Measurements from ENCODE around the gene SKP1. TPM values are rescaled to one million over a fixed set of nuclear protein-coding genes. Genes with fewer than 3 reads are reported as not detected.

The SKP1 gene
- total and polyA plus RNA-seq, 10 of the 15 experiments (the other 5 are each of a cell fraction or from before 2014, with no cell fraction given), result 100 to 1,686 (median 519) TPM

DNA sequence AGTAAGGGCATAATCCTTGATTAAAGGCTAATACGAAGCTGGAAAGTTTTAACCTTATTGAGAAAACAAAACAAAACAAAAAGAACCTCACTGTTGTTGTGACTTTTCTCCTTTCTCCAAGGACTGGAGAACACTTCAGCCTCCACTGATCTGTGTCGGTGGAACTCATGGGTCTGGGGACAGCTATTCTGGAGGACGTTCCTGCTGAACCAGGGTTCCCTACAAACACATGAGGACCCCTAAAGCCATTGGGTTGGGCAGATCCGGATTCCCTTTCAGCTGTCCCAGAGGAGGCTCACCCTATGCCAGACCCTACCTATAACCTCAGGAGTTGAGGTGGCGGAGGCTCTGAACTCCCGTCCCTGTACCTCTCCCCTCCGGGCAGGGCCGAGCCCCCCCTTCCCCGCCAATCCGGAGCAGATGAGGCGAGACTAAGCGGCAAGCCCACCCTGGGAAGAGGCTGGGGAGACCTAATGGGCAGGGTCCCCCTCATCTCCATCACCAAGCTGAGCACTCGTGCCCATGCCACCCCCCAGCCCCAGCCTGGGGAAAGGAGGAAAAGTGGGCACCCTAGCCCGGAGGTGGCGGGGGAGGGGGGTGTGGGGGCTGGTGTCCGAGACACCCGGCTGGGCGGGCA, 63.9 kb downstream of the SKP1 start:
- intact Hi-C loops (cut with micrococcal nuclease; ENCODE audit: unreplicated experiment), result loop anchor here (2.0 kb wide), 1 partner anchor 14 kb away; no protein-coding TSS in a partner anchor
- ChIA-PET SMC1A (ENCODE audit: uncharacterized antibody, unreplicated experiment) (interaction anchor here (1.5 to 11.4 kb wide), 7 partner anchors 8 to 72 kb away, joined by 5 to 152 read pairs (median 5); no protein-coding TSS in a partner anchor), RAD21 (ENCODE audit: unreplicated experiment) (interaction anchor here (0.6 to 10.8 kb wide), 9 partner anchors 14 to 78 kb away, joined by 3 to 123 read pairs (median 5); no protein-coding TSS in a partner anchor)

More for the DNA sequence above, 63.9 kb downstream of the SKP1 start:
- no peak overlapping the region; the same call in 1 of the 2 replicates for H3K4me2 ChIP-seq (ENCODE audit: control insufficient read depth, insufficient read depth)
- no peak overlapping the region for H3K4me3 ChIP-seq
- H3K27me3 ChIP-seq (replicated peaks in 1 of 2; ENCODE audit: control insufficient read depth in 2 of 2, insufficient read depth in 2 of 2, low read length in 1 of 2), result no peaks in the 10 kb centered on the region; a peak in 1 of 4 replicates
- ChIA-PET CTCF (interaction anchor here (0.9 to 10.7 kb wide), 12 partner anchors 11 to 116 kb away, joined by 3 to 112 read pairs (median 6); no protein-coding TSS in a partner anchor), POLR2A (interaction anchor here (0.5 to 11.6 kb wide), 9 partner anchors 8 to 518 kb away, joined by 3 to 291 read pairs (median 4); partner anchors contain the start of gene PPP2CA)
- H3K27ac ChIP-seq (ENCODE audit: control insufficient read depth, insufficient read depth), result no peak overlapping the region
- H3K9ac ChIP-seq (ENCODE audit: control insufficient read depth, insufficient read depth, low read length), result no peak overlapping the region
- peaks cover 40% of the 10 kb centered on the region for H3K4me1 ChIP-seq (ENCODE audit: control insufficient read depth, insufficient read depth, low read length)
- TF ChIP-seq FOXM1 (IDR thresholded peaks at IDR 0.05; ENCODE audit: low read depth, low read length) (no peak), NFYA (IDR thresholded peaks at IDR 0.05; ENCODE audit: borderline replicate concordance, low read depth, low read length) (no peak), HDAC2 (IDR thresholded peaks at IDR 0.05) (no peak), KLF5 (IDR thresholded peaks at IDR 0.05; ENCODE audit: partially characterized antibody) (no peak)
- TF ChIP-seq, protein P1, sequence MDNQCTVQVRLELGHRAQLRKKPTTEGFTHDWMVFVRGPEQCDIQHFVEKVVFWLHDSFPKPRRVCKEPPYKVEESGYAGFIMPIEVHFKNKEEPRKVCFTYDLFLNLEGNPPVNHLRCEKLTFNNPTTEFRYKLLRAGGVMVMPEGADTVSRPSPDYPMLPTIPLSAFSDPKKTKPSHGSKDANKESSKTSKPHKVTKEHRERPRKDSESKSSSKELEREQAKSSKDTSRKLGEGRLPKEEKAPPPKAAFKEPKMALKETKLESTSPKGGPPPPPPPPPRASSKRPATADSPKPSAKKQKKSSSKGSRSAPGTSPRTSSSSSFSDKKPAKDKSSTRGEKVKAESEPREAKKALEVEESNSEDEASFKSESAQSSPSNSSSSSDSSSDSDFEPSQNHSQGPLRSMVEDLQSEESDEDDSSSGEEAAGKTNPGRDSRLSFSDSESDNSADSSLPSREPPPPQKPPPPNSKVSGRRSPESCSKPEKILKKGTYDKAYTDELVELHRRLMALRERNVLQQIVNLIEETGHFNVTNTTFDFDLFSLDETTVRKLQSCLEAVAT (IDR thresholded peaks at IDR 0.05), result 0 out of 2 replicates have a peak, but pooled peaks have one; percentile 4
- TF ChIP-seq, protein P2, sequence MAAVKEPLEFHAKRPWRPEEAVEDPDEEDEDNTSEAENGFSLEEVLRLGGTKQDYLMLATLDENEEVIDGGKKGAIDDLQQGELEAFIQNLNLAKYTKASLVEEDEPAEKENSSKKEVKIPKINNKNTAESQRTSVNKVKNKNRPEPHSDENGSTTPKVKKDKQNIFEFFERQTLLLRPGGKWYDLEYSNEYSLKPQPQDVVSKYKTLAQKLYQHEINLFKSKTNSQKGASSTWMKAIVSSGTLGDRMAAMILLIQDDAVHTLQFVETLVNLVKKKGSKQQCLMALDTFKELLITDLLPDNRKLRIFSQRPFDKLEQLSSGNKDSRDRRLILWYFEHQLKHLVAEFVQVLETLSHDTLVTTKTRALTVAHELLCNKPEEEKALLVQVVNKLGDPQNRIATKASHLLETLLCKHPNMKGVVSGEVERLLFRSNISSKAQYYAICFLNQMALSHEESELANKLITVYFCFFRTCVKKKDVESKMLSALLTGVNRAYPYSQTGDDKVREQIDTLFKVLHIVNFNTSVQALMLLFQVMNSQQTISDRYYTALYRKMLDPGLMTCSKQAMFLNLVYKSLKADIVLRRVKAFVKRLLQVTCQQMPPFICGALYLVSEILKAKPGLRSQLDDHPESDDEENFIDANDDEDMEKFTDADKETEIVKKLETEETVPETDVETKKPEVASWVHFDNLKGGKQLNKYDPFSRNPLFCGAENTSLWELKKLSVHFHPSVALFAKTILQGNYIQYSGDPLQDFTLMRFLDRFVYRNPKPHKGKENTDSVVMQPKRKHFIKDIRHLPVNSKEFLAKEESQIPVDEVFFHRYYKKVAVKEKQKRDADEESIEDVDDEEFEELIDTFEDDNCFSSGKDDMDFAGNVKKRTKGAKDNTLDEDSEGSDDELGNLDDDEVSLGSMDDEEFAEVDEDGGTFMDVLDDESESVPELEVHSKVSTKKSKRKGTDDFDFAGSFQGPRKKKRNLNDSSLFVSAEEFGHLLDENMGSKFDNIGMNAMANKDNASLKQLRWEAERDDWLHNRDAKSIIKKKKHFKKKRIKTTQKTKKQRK (IDR thresholded peaks at IDR 0.05; ENCODE audit: low read depth, low read length), result no peak
- FAIRE-seq, result no peak
- no peaks in the 10 kb centered on the region for H4K20me1 ChIP-seq (ENCODE audit: control insufficient read depth, insufficient read depth)
- H3K36me3 ChIP-seq (ENCODE audit: control insufficient read depth in 2 of 2, insufficient read depth in 2 of 2, low read length in 1 of 2), result no peaks in the 10 kb centered on the region; a peak in 1 of 4 replicates
- H3K9me3 ChIP-seq (replicated peaks; ENCODE audit: control insufficient read depth, insufficient read depth, low read length), result no peaks in the 10 kb centered on the region
- in situ Hi-C loops (cut with MboI), result no loop called here
- no peak overlapping the region for H2AFZ ChIP-seq (ENCODE audit: control insufficient read depth, low read depth, low read length)
- no peak for DNase-seq (ENCODE audit: low read depth, low spot score)
- H3K79me2 ChIP-seq (ENCODE audit: control insufficient read depth, insufficient read depth, low read length), result peaks cover 23% of the 10 kb centered on the region
- WGBS (ENCODE audit: insufficient coverage, insufficient replicate concordance, low lambda C conversion rate, missing lambda C conversion rate), result 81% methylated on average over 10 of the region's 18 CpGs
- ATAC-seq, result no peak
- no TSS peak for BruUV-seq (replicated peaks)

Data from GM12878 (cell line).